Stimulated activated CD4-positive, alpha-beta T cell treated with anti-CD3 and anti-CD28 coated beads, TNF-alpha, amount 100 ng/mL, for 1 hour (primary cell): ENCODE data around the gene RNF217.
"Not testable (repeated sequence)": the region's sequence is repeated elsewhere in the genome, so short reads cannot be mapped to it uniquely, and the experiment has no call there.

ENCODE experiments used
- DNase-seq, 3 donors: peaks; one replicate each; pipeline ENCODE4 v3.0.0-alpha.2; 2020; ENCODE audit warnings: low read depth in 3 of 3, low spot score in 1 of 3

Gene RNF217

GRCh38 chr6:125013938-125014660 lies 51.9 kb downstream of the RNF217 start:
- DNase-seq, result no peak

GRCh38 chr6:125014661-125014957 lies 52.4 kb downstream of the RNF217 start:
- DNase-seq, result no peak

- no peak for DNase-seq
These were observed 52.9 kb downstream of the RNF217 start for GRCh38 chr6:125015152-125015551.

- no peak for DNase-seq
These were observed 55.9 kb downstream of the RNF217 start for GRCh38 chr6:125018136-125018535.

- DNase-seq, result no peak
These were observed 57.0 kb downstream of the RNF217 start for GRCh38 chr6:125019281-125019680.

GRCh38 chr6:125019918-125020317 lies 57.7 kb downstream of the RNF217 start:
- no peak for DNase-seq

- no peak for DNase-seq
These were observed 58.1 kb downstream of the RNF217 start for GRCh38 chr6:125020385-125020784.

GRCh38 chr6:125022391-125022989 lies 60.3 kb downstream of the RNF217 start:
- DNase-seq, result no peak

GRCh38 chr6:125025164-125025854 lies 63.1 kb downstream of the RNF217 start:
- no peak for DNase-seq

- DNase-seq, result no peak
These were observed 65.0 kb downstream of the RNF217 start for GRCh38 chr6:125027287-125027686.

- DNase-seq, result no peak
These were observed 68.7 kb downstream of the RNF217 start for GRCh38 chr6:125030969-125031368.

GRCh38 chr6:125031385-125031784 lies 69.1 kb downstream of the RNF217 start:
- DNase-seq, result no peak

GRCh38 chr6:125034929-125035328 lies 72.7 kb downstream of the RNF217 start:
- not testable (repeated sequence) for DNase-seq

- DNase-seq, result not testable (repeated sequence)
These were observed 74.2 kb downstream of the RNF217 start for GRCh38 chr6:125036486-125036885.

- DNase-seq, result no peak
These were observed 75.6 kb downstream of the RNF217 start for GRCh38 chr6:125037827-125038226.

GRCh38 chr6:125038925-125039324 lies 76.7 kb downstream of the RNF217 start:
- DNase-seq, result no peak

- DNase-seq, result no peak
These were observed 79.7 kb downstream of the RNF217 start for GRCh38 chr6:125041740-125042459.

GRCh38 chr6:125044066-125044465 lies 81.8 kb downstream of the RNF217 start:
- DNase-seq, result no peak

- DNase-seq, result no peak
These were observed 82.4 kb downstream of the RNF217 start for GRCh38 chr6:125044667-125045066.

- no peak for DNase-seq
These were observed 84.1 kb downstream of the RNF217 start for GRCh38 chr6:125046107-125046925.

GRCh38 chr6:125048274-125048673 lies 86.0 kb downstream of the RNF217 start:
- DNase-seq, result no peak
